Tibial nerve (tissue), 4 donors: ENCODE results near the gene PATL1.

Experiments used
- EP300 ChIP-seq, 2 donors: sonication (generic); formaldehyde crosslinking; IDR thresholded peaks; one replicate each; pipeline ENCODE4 v1.6.1; 2017; ENCODE audit warnings: antibody characterized with exemption in 2 of 2, mild to moderate bottlenecking in 1 of 2
- POLR2A ChIP-seq, 2 donors: fragments of 450-650 bp; IDR thresholded peaks; one replicate each; pipeline ENCODE4 v1.6.1; 2017; ENCODE audit warnings: antibody characterized with exemption in 2 of 2, mild to moderate bottlenecking in 2 of 2, moderate library complexity in 2 of 2
- TF ChIP-seq, protein P1 (sequence below), 5 experiments: fragments of 200-600 bp in 3 of 5; fragments of 450-650 bp in 2 of 5; sonication (generic) in 3 of 5; IDR thresholded peaks; one replicate each; pipeline ENCODE4 v1.5.1; 2016 to 2019; ENCODE audit warnings: antibody characterized with exemption in 5 of 5, mild to moderate bottlenecking in 3 of 5, moderate library complexity in 2 of 5

DNA sequence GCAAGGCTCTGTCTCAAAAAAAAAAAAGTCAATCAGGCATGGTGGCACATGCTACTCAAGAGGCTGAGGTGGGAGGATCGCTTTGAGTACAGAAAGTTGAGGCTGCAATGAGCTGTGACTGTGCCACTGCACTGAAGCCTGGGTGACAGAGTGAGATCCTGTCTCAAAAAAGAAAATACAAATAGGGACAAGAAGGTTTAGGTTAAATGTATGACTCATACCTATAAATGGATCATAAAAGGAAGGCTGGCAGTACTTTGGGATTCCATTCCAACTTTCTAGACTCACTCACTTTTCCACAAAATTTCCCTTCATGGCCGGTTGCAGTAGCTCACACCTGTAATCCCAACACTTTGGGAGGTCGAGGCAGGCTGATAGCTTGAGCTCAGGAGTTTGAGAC, 27.7 kb downstream of the PATL1 start:
- no peak for TF ChIP-seq EP300 (IDR thresholded peaks at IDR 0.05)
- TF ChIP-seq, protein P1, sequence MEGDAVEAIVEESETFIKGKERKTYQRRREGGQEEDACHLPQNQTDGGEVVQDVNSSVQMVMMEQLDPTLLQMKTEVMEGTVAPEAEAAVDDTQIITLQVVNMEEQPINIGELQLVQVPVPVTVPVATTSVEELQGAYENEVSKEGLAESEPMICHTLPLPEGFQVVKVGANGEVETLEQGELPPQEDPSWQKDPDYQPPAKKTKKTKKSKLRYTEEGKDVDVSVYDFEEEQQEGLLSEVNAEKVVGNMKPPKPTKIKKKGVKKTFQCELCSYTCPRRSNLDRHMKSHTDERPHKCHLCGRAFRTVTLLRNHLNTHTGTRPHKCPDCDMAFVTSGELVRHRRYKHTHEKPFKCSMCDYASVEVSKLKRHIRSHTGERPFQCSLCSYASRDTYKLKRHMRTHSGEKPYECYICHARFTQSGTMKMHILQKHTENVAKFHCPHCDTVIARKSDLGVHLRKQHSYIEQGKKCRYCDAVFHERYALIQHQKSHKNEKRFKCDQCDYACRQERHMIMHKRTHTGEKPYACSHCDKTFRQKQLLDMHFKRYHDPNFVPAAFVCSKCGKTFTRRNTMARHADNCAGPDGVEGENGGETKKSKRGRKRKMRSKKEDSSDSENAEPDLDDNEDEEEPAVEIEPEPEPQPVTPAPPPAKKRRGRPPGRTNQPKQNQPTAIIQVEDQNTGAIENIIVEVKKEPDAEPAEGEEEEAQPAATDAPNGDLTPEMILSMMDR (IDR thresholded peaks at IDR 0.05): no peak
- TF ChIP-seq POLR2A (IDR thresholded peaks at IDR 0.05): no peak
